ENCODE measurements around the gene ACTL7A. TPM values are rescaled to one million over a fixed set of nuclear protein-coding genes. Genes with fewer than 3 reads are reported as not detected.

ACTL7A gene
- total RNA-seq, 3 donors from 2014 or later = not detected

GRCh38 chr9:108900176-108900575 is 38.1 kb downstream of the ACTL7A start:
- Histone ChIP-seq H3K9me3 (no peaks in the 10 kb centered on the region), H3K27me3 (no peaks in the 10 kb centered on the region), H3K36me3 (peaks cover 9% of the 10 kb centered on the region), H3K27ac (no peak overlapping the region), H3K4me1 (no peaks in the 10 kb centered on the region), H3K4me3 (no peak overlapping the region)
- TF ChIP-seq POLR2A (IDR thresholded peaks at IDR 0.05) (no peak), POLR2AphosphoS5 (IDR thresholded peaks at IDR 0.05) (no peak), CTCF (IDR thresholded peaks at IDR 0.05) (no peak)
- intact Hi-C loops (cut with DNase I; ENCODE audit: low total_unique reads) = no loop called here
- no peak for DNase-seq (ENCODE audit: low spot score in 2 of 2)

DNA sequence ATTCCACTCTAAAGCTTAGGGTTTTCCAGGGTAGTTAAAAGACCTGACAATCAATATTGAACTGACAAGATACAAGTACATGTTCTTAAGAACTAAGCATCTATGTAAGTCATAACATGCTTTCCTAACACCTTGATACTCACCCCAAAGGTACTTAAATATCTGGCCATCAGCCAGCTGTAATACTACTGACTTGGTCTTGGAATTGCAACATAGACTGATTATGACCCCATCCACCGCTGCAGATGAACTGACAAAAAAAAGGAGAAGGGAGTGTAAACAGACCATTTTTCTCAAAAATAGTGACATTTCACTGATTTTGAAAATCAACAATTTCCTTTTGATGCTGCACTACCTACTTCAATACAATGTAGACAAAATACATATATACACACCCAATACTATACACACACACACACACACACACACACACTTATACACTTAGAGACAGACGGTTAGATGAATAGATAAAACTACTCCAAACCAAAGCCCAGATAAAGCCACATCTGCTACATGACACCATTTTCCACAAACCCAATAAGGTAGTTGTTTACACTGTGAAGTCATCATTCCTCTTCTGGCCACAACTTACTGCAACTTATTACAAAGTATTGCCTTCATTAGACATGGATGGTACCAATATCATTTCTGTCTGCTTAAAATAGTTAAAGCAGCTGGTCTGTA is 41.5 kb downstream of the ACTL7A start:
- H3K36me3 ChIP-seq = peaks cover 4% of the 10 kb centered on the region
- no peak for TF ChIP-seq POLR2AphosphoS5 (IDR thresholded peaks at IDR 0.05)
- TF ChIP-seq CTCF (IDR thresholded peaks at IDR 0.05) = no peak
- TF ChIP-seq POLR2A (IDR thresholded peaks at IDR 0.05) = no peak
- intact Hi-C loops (cut with DNase I; ENCODE audit: low total_unique reads) = no loop called here

GRCh38 chr9:108904161-108904560 is 42.1 kb downstream of the ACTL7A start:
- no peak for TF ChIP-seq POLR2A (IDR thresholded peaks at IDR 0.05)
- TF ChIP-seq CTCF (IDR thresholded peaks at IDR 0.05) = no peak
- TF ChIP-seq POLR2AphosphoS5 (IDR thresholded peaks at IDR 0.05) = no peak
- no peak for DNase-seq (ENCODE audit: low spot score in 2 of 2)
- Histone ChIP-seq H3K9me3 (no peaks in the 10 kb centered on the region), H3K36me3 (peaks cover 4% of the 10 kb centered on the region), H3K27me3 (no peaks in the 10 kb centered on the region), H3K4me1 (no peaks in the 10 kb centered on the region), H3K4me3 (no peak overlapping the region), H3K27ac (no peak overlapping the region)
- intact Hi-C loops (cut with DNase I; ENCODE audit: low total_unique reads) = no loop called here

More for the DNA sequence above, 41.5 kb downstream of the ACTL7A start:
- DNase-seq (ENCODE audit: low spot score in 2 of 2) = no peak
- Histone ChIP-seq H3K27ac (no peak overlapping the region), H3K27me3 (no peaks in the 10 kb centered on the region), H3K4me3 (no peak overlapping the region), H3K4me1 (no peaks in the 10 kb centered on the region), H3K9me3 (no peaks in the 10 kb centered on the region)

DNA sequence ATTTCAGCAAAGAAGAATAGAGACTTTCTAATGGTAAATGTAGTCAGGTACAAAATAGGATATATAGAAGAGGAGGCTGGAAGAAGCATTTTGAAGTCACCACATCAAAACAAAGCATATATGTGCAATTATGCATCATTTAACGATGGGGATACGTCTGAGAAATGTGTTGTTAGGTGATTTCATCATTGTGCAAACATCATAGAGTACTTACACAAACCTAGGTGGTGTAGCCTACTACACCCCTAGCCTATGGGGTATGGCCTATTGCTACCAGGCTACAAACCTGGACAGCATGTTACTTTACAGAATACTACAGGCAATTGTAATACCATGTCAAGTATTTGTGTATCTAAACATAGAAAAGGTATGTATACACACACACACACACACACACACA is 43.4 kb downstream of the ACTL7A start:
- H3K36me3 ChIP-seq = peaks cover 4% of the 10 kb centered on the region
- no peak overlapping the region for H3K27ac ChIP-seq
- intact Hi-C loops (cut with DNase I; ENCODE audit: low total_unique reads) = no loop called here
- DNase-seq (ENCODE audit: low spot score in 2 of 2) = no peak
- H3K27me3 ChIP-seq = no peaks in the 10 kb centered on the region
- no peaks in the 10 kb centered on the region for H3K9me3 ChIP-seq
- H3K4me1 ChIP-seq = no peaks in the 10 kb centered on the region
- H3K4me3 ChIP-seq = no peak overlapping the region
- TF ChIP-seq POLR2AphosphoS5 (IDR thresholded peaks at IDR 0.05) = no peak
- no peak for TF ChIP-seq POLR2A (IDR thresholded peaks at IDR 0.05)
- no peak for TF ChIP-seq CTCF (IDR thresholded peaks at IDR 0.05)

DNA sequence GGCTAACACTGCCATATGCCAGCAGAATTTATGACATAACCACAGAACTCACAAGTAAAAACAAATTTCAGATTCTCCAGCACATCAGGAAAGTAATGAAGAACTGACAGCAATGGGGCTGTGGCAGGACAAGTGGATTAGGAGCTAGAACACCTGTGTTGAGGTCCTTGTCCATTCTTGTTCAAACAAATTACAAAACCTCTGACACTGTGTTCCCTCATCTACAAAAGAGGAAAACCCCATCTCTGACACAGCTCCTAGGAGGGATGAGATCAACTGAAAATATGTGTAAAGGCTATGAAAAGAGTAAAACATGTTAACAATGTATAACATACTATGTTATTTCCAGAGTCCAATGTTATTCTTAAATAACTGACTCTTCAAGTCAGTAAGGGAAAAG is 48.3 kb downstream of the ACTL7A start:
- H3K27me3 ChIP-seq = no peaks in the 10 kb centered on the region
- no peak overlapping the region for H3K4me3 ChIP-seq
- peaks cover 4% of the 10 kb centered on the region for H3K36me3 ChIP-seq
- H3K4me1 ChIP-seq = no peaks in the 10 kb centered on the region
- H3K27ac ChIP-seq = no peak overlapping the region
- intact Hi-C loops (cut with DNase I; ENCODE audit: low total_unique reads) = no loop called here
- TF ChIP-seq POLR2A (IDR thresholded peaks at IDR 0.05) (no peak), POLR2AphosphoS5 (IDR thresholded peaks at IDR 0.05) (no peak), CTCF (IDR thresholded peaks at IDR 0.05) (no peak)
- no peaks in the 10 kb centered on the region for H3K9me3 ChIP-seq
- DNase-seq (ENCODE audit: low spot score in 2 of 2) = no peak
